HG02943 (cell line): ENCODE data around the gene STAG1.
"Not testable (repeated sequence)": the region's sequence is repeated elsewhere in the genome, so short reads cannot be mapped to it uniquely, and the experiment has no call there.

Source experiments
- ATAC-seq: cut with Tn5 transposase; IDR thresholded peaks from one replicate; pipeline ENCODE4 v1.9.1; 2021; ENCODE audit warnings: mild to moderate bottlenecking, low read depth, moderate library complexity; ENCODE audit not compliant: unreplicated experiment

Gene STAG1

DNA sequence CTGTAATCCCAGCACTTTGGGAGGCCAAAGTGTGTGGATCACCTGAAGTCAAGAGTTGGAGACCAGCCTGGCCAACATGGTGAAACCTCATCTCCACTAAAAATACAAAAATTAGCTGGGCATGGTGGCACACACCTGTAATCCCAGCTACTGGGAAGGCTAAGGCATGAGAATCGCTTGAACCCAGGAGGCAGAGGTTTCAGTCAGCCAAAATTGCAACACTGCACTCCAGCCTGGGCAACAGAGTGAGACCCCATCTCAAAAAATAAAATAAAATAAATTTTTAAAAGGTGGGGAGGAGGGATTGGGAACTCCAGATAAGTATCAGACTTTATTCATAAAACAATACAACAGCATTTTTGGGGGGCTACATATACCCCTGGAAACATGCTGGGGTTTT lies 42.4 kb downstream of the STAG1 start:
- not testable (repeated sequence) for ATAC-seq

- ATAC-seq: no peak
Measured at GRCh38 chr3:136708333-136708985, 43.7 kb downstream of the STAG1 start.

DNA sequence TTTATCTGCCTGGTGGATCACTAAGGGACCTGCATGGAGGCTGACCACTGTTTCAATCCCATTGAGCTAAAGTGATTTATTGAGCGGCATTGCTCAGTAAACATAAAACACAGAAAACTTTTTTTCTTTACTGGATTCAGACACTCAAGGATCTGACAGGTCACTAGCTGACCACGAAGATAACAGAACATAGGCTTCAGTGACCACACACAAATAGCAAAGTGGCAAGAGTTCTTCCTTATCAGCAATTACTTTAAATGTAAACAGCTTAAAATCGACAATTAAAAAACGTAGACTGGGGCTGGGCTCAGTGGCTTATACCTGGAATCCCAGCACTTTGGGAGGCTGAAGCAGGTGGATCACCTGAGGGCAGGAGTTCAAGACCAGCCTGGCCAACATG lies 48.7 kb downstream of the STAG1 start:
- ATAC-seq: no peak

DNA sequence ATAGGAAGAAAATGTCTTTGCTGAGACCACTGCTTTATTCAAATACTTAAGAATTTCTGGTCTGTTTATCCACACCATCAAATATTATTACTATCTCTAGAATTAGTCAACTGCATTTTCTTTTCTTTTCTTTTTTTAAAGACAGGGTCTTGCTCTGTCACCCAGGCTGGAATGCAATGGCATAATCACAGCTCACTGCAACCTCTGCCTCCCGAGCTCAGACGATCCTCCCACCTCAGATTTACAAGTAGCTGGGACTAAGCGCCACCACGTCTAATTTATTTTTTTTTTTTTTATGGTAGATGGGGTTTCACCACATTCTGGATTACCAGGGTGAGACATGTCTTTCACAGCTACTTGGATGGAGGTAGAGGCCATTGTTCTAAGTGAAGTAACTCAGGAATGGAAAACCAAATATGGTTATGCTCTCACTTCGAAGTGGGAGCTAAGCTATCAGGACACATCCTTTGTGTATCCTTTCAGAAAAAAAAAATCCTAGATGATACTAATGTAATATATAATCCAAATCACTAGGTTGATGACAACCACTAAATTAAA lies 52.8 kb downstream of the STAG1 start:
- no peak for ATAC-seq

DNA sequence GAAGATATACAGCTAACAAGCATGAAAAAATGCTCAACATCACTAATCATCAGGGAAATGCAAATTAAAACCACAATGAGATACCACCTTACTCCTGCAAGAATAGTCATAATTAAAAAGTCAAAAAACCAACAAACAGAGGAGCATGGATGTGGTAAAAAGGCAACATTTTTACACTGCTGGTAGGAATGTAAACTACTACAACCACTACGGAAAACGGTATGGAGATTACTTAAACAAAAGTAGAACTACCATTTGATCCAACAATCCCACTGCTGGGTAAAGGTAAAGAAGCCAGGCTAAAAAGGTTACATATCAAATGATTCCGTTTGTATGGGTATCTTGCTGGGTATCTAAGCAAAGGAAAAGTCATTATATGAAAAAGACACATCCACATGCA lies 53.8 kb downstream of the STAG1 start:
- no peak for ATAC-seq

DNA sequence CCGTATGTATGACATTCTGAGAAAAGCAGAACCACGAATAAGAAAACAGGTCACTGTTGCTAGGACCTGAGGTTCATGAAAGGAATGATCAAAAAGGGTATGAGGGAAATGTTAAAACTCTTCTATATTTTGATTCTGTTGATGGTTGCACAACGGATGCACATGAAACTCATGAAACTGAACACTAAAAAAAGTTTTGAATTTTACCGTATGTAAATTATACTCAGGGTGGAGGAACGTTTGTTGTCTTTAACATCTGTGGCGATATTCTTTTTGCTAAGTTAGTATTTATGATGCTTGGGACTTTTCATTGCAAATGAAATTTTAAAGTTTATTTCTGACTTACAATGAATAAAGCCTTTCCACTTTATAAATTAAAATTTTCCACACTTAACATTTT lies 55.4 kb downstream of the STAG1 start:
- ATAC-seq: no peak

GRCh38 chr3:136694321-136694720 lies 57.9 kb downstream of the STAG1 start:
- no peak for ATAC-seq

GRCh38 chr3:136690599-136690998 lies 61.6 kb downstream of the STAG1 start:
- no peak for ATAC-seq

DNA sequence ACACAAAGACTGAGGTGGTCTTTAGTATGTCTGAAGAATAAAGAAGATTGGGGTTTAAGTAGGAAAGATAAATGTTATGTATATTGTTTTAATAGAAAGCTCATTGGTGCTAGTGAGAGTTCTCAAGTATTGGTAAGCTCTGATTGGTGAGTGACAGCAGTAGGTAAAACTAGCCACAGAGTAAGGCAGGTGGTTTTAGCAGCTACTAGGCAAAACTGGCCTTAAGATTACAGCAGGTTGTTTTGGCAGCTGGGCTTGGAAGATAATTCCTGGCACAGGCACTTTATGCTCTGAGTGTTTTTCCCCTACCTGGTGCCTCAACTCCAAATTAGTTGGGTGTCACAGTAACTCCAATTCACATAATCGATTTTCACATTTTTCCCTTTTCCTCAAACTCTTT lies 66.3 kb downstream of the STAG1 start:
- no peak for ATAC-seq

GRCh38 chr3:136682740-136683312 lies 69.4 kb downstream of the STAG1 start:
- no peak for ATAC-seq

DNA sequence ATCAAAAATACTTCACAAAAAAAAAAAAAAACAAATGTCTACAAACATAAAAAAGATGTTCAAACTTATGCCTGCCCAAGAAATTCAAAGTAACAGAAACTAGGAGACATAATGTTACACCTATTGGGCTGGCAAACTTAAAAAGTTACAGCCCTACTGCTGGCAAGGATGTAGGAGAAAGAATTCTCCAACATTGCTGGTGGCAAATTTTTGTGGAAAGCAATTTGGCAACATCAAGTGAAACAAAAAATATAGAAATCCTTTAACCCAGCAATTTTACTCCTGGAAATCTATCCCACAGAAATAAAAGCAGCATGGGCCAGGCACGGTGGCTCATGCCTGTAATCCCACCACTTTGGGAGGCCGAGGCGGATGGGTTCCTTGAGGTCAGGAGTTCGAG lies 73.2 kb downstream of the STAG1 start:
- no peak for ATAC-seq

DNA sequence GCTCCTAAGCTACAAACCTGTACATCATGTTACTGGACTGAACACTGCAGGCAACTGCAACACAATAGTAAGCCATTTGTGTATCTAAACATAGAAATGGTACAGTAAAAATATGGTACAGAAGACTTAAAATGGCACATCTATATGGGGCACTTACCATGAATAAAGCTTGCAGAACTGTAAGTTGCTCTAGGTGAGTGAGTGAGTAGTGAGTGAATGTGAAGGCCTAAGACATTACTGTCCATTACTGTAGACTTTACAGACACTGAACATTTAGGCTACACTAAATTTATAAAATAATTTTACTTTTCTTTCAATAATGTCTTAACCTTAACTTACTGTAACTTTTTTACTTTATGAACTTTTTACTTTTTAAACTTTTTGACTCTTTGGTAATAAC lies 76.2 kb downstream of the STAG1 start:
- no peak for ATAC-seq

GRCh38 chr3:136675150-136675858 lies 76.9 kb downstream of the STAG1 start:
- no peak for ATAC-seq

DNA sequence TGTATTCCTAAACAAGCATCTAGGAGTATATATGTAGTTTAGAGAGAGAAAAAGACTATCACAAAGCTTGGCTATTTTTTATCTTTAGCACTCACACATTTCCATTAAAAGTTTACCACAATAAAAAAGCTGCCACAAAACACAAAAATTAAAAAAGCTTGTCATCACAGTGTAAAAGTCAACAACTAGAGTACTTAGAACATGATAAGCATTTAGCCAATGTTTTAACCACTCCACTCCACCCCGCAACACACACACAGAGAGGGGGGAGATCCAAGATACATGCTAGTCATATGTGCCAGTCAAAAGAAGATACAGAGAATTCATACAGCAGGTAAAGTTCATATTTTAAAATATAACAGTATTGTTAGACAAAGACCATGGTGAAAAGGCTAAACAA lies 79.7 kb downstream of the STAG1 start:
- no peak for ATAC-seq

DNA sequence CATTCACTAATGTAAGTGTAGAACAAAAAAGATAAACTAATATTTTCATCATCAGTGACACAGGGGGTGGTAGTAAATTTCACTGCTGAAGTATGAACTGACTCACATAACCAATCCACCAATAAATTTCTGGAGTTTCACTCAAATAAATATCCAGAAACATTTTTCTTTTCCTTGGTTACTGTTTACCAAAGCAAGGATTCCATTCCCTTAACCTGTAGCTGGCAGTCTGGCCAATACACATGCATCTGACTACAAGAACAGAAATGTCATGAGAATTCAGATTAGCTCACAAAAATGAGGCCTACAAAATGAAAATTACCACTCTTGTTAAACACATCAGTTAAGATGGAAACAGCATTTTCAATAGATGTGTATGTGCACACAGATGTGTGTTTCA lies 80.3 kb downstream of the STAG1 start:
- no peak for ATAC-seq

- ATAC-seq: no peak
Measured at GRCh38 chr3:136670166-136670565, 82.0 kb downstream of the STAG1 start.

DNA sequence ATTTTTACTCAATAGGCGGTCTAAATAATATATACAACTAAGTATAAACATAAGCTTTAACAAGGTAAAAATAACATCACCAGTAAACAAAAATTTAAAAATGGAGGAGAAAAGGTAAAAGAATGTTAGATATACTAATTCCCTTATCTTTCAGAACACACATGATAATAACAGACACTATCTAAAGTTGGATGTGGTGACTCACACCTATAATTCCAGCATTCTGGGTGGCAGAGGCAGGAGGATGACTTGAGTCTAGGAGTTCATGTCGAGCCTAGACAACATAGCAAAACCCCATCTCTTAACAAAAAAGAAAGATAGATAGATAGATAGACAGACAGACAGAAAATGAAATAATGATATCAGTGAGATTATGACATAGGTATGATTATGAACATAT lies 85.1 kb downstream of the STAG1 start:
- ATAC-seq: no peak

DNA sequence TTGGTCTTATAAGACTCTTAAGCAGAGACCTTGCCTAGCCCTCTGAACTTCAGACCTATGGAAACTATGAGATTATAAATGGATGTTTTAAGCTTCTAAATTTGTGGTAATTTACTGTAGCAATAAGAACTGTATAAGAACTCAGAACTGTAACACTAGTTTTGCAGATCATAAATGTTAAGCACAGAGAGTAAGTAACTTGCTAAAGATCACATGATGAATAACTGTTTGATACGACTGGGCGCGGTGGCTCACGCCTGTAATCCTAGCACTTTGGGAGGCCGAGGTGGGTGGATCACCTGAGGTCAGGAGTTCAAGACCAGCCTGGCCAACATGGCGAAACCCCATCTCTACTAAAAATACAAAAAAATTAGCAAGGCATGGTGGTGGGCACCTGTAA lies 85.9 kb downstream of the STAG1 start:
- ATAC-seq: not testable (repeated sequence)

GRCh38 chr3:136664771-136665170 lies 87.4 kb downstream of the STAG1 start:
- ATAC-seq: no peak

DNA sequence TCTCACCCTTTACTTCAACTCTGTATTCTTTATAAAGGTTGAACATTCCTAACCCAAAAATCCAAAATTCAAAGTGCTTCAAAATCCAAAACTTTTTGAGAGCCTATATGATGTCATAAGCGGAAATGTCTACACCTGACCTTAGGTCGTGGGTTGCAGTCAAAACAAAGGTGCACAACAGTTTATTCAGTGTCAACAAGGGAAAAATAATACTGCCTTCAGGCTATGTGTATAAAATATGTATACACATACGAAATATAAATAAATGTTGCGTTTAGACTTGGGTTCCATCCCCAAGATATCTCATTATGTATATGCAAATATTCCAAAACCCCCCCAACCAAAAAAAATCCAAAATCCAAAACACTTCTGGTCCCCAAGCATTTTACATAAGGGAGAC lies 90.9 kb downstream of the STAG1 start:
- no peak for ATAC-seq

GRCh38 chr3:136658946-136659682 lies 93.1 kb downstream of the STAG1 start:
- no peak for ATAC-seq
